HG02938 (cell line): ENCODE results near the gene ELMO1.

Source experiments
- ATAC-seq: cut with Tn5 transposase; IDR thresholded peaks from one replicate; pipeline ENCODE4 v1.9.1; 2021; ENCODE audit warnings: mild to moderate bottlenecking, moderate library complexity; ENCODE audit not compliant: unreplicated experiment

The ELMO1 gene

DNA sequence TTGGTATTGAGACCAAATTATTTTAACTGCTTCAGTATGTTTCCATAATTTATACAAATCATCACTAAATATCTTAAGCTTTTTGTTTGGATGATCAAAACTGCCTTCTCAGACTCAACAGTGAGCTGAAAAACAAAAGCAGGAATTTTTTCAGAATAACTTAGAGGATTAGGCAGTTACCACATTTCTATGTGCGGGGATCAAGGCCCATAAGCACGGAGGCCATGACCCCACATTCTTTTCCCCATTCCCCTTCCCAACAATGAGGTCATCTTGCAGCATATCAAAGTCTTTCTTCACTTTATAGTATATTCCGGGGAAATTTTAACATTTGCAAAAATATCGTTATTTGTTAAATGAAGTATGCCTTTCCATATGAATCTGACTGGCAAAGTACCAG is 125.8 kb downstream of the ELMO1 start:
- no peak for ATAC-seq

DNA sequence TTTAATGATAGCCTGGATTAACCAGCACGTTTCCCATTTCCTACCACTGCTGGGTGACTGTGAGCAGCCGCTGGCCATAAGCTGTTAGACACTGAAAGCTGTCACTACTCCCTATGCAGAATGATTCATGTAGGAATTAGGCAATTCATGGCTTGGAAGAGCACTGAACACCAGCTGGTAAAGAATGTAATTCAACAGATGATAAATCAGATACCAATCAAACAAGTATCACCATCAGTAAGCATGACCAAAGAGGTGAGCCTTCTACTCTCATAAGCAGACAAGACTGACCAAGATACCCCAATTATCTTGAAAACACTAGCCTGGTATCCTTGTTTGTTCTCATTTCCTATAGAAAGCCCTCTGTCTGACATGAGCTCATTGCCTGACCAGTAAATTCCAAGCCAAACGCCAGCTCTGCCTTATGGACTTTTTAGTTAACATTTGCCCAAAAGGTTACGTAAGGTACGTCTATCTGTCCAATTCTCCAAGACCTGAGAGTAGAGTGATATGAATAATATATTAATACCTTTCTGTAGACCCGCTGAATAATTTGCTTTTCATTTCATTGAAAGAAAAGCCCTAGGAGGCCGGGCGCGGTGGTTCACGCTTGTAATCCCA is 127.7 kb downstream of the ELMO1 start:
- ATAC-seq = no peak

DNA sequence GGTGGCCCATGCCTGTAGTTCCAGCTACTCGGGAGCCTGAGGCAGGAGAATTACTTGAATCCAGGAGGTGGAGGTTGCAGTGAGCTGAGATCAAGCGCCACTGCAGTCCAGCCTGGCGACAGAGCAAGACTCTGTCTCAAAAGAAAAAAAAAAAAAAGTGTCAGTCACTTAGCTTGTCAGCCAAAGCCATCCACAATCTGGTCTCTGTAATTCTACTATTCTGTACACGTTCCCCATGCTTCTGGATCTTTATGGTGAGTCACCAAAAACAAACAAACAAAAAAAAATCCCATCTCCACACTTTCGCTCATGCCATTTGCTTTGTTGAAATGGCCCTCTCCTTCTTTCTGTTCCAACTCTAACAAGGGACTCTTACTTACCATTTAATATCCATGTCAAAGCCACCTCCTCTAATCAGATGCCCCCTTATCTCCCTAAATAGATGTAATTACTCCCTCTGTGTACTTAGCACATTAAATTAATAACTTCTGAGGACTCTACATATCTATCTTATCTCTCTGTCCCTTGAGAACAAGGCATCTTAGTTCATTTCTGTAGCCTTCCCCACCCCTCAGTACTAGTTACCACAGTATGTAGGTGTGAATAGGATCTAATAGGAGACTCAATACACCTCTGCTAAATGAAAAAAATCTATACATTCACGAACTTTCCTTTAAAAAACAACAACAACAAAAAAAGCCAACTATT is 128.4 kb downstream of the ELMO1 start:
- ATAC-seq = no peak

DNA sequence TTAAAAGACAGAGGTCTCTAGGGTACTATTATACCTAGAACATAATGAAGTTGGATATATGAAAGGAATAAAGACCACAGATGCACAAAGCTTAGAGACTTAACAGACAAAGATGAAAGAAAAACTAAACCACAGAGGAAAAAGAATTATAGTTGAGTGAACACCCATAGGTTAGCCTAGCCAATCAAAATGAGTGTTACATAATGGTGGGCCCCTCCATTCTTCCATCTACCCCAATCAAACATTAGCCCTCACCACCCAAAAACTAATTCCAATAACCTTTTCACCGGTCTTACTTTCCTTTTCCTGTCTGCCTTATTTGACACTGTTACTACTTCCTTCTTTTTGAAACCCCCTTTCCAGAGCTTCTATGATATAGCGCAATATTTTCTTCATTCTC is 130.1 kb downstream of the ELMO1 start:
- no peak for ATAC-seq

DNA sequence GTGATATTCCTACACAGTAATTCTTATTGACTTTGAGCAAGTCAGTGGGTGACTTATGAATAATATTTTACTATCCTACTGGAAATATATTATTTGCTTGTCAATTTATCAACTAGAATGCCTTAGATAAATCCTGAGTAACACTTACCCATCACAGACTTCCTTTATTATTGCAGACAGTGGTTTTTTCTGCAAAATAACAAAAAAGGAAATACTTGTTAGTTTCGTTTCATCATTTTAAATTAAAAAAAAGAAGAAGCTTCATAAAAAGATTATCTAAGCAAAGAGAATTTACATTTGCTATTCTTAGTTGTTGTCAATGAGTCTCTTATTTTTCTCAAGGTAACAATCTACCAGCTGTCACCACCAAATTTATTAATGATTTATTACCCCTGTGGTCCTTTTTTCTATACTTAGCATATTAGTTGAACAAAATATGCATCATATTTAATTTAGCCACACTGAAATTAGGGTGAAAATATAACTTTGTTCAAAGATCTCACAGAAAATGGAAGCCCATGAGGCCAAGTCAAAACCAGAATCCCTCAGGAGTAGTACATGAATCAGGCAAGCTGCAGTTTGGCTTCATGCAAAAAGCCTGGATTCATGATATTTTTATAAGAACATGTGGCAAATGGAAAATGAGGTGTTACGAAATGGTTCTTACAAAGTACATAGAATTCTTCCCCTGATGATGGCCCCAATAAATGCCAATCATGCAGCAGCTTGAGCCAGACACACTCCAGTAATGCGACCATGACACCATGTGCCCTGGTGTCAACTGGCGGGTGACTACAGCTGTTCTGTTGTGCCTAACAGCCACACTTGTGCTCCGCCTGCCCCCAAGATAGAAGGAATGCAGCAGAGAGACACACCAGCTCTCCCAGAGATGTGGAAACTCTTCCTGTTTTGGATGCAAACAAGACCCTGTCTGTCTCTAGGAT is 132.6 kb downstream of the ELMO1 start:
- ATAC-seq = no peak

DNA sequence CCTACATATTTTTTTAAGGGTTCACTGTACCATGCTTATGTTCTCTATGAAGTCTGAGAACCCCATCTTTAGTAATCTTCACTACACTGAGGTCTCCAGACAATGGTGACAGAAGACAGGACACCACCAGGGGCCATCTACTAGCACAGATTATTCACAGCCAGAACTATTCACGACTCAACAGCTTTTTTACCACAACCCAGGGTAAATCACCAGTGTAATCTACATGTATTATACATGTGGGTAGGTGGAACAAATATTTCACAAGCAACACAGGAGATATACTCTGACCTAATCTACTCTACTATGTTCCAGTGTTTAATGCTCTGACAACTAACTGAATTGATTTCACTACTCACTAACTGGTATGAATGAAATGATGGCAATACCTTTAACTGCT is 136.1 kb downstream of the ELMO1 start:
- ATAC-seq = no peak

DNA sequence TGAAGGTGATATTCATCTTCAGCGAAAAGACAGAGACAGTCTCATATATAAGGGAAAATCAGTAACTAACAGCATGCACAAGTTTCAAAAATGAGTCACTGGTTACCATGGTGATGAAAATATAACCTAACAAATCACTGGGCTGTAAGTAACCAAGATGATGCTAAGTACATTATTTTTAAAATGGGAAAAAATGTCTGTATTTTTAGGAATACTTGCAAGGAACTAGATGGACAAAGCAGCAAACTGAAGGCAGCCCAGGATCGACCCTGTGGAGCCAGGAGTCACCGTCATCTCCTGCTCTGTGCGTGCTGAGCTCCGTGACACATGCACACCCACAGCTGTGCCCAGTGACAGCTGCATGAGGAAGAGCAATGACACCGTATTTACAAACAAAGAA is 137.3 kb downstream of the ELMO1 start:
- peak; percentile 40 for ATAC-seq

DNA sequence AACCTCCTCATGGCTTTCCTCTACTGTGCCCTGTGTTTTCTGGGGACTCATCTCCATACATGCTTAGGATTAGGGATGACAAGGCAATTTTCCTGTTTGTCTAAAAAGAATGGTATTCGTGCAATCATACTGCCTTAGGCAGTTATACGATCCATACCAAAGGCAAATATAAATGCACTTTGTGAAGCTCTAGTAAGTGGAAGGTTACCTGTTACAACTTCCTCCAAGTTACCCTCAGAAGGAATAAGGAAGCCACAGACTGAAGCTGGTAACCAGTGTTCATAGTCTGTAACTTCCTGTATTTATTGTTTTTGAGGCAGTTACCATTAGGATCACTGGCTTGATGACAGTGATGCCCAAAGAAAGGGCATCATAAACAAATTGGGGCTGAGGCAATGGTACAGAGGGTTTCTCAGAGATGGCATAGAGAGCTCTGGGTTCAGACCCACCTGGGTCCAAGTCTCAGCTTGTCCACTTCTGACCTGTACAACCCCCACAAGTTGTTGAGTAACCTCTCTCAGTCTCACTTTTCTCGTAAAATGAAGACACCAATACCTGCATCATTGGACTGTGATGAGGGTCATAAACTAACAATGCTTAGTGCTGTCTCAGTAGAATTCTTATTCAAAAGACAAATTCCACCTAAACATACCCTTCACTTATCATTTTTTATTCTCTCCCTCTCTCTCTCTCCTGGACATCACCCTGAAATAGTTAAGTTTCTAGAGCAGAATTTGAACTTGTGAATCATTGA is 138.2 kb downstream of the ELMO1 start:
- no peak for ATAC-seq

DNA sequence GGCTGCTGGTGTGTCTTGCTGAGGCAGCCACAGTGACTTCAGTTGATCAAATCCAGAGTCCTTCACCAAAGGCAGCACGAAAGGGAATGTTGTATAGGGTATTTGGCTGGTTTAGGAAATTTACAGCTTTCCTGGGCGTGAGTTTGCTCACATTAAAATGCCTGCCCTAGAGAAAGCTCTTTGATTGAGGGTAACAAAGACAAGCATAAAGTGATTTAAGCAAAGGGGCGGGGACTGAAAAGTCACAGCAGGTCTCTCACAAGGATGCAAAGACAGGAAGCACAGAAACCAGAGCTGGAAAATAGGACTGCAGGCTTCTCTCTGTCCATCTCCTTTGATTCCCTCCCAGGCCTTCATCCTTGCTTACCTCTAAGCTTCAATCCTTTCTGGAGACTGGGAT is 139.2 kb downstream of the ELMO1 start:
- no peak for ATAC-seq

DNA sequence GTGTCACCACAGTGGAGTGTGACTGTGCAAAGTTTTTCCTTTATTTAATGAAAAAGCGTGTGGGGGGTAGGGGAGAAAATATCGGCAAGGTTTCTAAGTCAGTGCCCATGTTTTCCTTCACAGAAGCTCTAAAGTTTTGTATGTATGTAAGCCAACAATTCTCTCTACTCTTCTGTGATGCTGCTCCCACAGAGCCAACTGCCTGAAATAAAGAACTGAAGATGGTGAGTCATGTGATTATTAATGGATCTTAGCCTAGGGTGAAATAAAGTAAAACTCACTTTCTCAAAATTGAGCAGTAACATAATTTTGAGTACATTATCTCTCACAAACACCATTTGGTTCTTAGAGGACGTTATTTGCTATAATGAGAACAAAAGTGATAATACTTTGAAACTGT is 143.7 kb downstream of the ELMO1 start:
- ATAC-seq = no peak

DNA sequence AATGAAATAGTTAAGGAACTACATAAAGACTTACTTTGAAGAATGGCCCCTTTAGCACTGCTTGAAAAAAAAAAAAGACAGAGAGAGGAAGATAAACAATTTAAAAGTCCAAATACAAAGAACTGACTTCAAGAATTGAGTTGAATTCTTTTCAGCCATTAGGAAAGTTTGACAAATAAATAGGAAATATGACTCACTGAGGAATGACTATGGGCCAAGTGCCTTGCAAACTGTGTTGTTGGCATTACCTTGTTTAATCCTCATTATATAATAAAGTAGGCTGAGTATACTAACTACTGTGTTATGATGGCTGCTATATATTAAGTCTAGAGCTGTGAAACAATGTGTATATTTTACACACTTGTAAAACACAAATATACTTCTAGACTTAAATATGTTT is 151.1 kb downstream of the ELMO1 start:
- ATAC-seq = no peak

DNA sequence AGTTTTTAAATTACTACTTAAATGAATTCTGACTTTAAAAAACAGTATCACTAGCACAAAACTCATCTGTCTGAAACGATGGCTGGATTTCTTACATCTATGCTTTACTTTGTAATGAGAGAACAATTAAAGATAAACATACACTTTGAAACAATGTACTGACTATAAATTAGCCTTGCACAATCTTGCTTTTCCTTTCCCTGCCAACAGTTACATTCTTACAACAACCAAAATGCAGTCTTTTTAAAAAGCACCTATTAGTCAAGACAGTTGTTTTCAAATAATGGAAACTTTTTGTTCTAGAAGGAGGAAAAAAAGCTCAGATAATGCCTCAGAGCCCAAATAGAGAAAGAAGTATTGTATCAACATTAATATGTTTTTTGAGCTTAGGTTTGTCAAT is 153.3 kb downstream of the ELMO1 start:
- ATAC-seq = no peak

DNA sequence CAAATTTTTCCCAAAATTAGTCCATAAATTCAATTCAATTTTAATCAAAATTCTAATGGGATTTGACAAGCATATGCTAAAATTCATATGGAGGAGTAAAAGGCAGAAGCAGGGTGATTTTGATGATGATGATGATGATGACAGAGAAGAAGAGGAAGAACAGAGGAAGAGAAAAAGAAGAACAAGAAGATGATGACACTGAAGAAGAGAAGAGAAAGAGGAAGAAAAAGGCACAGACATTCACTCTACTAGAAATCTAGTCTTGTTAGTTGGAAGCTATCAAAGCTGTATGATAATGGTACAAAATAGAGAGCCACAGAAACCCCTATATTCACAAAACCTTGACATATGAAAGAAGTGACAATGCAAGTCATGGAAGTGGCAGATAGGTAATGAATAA is 157.9 kb downstream of the ELMO1 start:
- ATAC-seq = no peak

DNA sequence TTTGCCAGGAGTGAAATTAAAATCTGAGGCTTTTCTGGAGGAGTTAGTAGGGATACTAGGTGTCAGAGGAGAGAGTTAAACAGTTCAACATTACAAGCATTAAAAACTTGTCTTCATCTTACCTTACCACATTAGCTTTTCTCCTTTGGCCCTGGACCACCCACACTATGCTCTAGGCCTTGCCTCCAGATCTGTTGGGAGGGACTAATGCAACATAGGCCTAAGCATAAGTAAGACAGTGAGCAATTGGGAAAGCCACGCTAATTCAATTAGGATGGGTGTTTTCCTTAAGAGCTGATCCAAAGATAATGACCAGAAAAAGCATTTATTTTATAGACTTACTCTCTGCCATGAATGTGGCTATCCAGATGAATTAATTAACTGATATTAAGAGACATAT is 158.9 kb downstream of the ELMO1 start:
- no peak for ATAC-seq

DNA sequence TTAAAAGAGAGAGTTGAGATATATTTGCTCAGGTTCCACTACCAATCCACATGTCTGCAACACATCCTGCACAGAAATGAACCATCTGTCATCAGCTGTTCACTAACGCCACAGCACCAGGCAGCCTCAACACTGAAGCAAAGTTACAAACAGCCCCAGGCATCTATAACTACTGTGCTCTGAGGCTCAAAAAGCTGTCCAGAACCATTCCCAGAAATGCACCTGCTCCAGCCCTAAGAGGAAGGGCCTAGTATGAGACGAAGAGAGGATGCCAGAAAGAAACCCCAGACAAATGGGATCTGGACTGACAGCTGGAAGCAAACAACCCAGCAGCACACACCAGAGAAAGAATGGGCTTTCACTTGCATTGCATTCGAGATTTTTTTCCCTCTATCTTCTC is 159.3 kb downstream of the ELMO1 start:
- ATAC-seq = no peak

DNA sequence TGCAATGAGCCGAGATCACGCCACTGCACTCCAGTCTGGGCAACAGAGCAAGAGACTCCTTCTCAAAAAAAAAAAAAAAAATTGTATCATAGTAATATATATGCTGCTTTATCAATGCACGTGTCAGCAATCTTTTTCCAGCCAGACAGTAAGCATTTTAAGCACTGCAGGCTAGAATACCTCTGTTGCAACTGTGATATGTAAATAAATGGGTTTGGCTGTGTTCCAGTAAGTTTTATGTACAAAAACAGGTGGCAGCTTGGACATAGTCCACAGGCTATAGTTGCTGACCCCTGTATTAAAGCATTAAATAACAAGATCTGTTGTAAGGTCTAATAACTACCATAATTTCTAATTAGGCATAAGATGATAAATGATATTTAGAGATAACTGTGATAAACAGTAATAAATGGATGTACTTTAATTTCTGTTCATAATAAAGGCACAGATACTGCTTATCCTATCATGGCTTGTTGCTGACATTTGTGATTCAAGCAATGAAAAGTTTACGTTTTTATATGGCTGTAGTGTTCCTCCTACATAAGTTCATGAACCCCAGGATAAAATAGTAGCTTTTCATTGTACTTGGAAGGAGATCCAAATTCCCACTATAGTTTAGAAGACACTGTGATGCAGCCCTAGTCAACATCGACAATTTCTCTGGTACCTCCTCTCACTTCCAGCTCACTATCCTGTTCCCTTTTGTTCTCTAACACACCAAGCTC is 161.4 kb downstream of the ELMO1 start:
- ATAC-seq = peak; percentile 64

DNA sequence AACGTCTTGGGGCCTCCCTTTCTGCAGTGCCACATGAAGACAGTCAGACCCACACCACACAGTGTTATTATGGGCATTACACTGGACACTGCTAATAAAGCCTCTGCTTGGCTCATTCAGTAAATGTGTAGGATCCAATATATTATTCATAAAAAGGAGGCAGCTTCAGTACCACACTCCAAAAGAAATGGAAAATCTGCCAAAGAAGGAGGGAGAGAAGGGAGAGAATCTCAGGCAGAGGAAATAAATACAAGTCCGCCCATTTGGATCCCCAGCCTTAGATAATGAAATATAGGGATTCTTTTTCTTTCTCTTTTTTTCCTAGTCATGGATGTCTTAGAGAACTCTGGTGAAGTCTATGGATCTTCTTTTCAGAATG is 162.2 kb downstream of the ELMO1 start:
- no peak for ATAC-seq

DNA sequence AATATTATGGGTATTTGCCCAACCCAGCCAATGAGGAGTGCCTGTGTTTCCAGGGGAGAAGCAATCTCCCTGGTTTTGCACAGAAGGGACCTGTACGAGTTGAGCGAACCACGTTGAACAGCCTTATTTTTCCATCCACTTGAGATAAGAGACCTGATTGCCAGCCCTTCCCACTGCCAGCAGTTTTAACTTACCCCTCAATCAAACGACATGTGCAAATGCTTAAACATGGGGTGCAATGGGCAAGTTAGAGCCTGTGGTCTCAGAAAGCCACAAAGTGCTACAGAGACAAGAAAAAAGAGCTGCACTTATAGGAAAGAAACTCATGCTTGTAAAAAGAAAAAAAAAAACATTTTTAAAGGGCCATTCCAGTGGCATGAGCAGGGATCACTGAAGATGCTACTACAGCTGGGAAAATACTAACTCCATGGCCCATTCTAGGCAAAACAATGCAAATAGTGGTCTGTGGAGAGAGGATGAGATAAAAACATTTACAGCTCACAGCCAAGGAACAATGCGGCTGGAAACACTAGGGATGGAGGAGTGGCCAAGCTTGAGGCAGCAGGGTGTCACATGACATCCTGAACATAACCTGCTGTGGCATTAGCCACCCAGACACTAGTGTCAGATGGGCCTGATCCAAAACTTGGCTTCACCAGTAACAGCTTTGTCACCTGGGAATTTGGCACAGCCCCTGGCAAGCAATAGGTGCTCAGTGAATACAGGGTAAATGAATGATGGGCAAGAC is 162.8 kb downstream of the ELMO1 start:
- no peak for ATAC-seq

DNA sequence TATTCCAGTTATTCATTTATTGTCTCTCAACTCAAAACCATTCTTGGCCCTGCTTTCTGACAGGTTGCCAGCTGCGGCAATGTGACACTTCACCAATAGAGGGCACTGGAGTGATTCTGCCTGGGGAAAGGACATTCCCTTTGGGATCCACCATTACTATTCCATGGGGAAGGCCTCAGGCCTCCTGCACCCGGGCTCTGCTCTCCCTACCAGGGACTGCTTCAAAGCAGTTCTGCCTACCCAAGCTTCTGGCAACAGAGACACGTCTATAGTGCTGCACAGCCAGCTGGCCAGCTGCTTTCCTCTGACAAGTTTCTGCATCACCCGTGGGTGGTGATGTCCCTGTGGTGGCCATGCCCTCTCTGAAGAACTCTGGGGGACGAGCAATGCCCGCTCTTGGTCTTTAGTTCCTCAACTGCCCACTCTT is 163.8 kb downstream of the ELMO1 start:
- ATAC-seq = no peak

DNA sequence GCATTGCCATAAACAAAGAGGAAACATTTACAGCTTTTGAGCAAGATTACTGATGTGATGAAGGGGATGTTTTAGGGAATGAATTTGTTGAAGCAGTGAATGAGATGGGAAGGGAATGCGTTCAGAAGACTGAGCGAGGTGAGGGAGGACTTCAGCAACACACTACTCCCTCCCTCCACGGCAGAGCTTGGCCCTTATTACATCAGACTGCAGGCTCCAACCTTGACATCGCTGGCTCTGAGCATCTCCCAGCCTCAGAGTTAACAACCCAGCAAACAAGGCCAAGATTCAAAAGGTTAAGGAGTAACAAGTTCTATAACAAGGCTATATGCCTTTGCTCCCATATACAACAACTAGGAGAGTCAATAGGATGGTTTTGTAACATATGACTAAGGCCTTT is 164.4 kb downstream of the ELMO1 start:
- ATAC-seq = no peak
